Uterus (tissue), 4 donors: Measurements from ENCODE around the gene MFAP4. TPM values are rescaled to one million over a fixed set of nuclear protein-coding genes. Genes with fewer than 3 reads are reported as not detected.

Source experiments
- DNase-seq, 2 donors: peaks; one replicate each; pipeline ENCODE4 v3.0.0-alpha.2; 2019 to 2020
- H3K27ac ChIP-seq, 2 donors: fragments of 200-600 bp; sonication (generic); 1 replicate in 1 of 2; 2 replicates in 1 of 2; pipeline ENCODE4 v1.5.1; 2016 to 2018
- H3K27me3 ChIP-seq, 2 donors: fragments of 200-600 bp; sonication (generic); one replicate each; pipeline ENCODE4 v1.5.1; 2018 to 2019; ENCODE audit warnings: control low read depth in 1 of 2
- H3K36me3 ChIP-seq, 2 donors: fragments of 200-600 bp; sonication (generic); one replicate each; pipeline ENCODE4 v1.5.1; 2019; ENCODE audit warnings: control low read depth in 1 of 2
- H3K4me1 ChIP-seq, 2 donors: fragments of 200-600 bp; sonication (generic); one replicate each; pipeline ENCODE4 v1.5.1; 2018 to 2019; ENCODE audit warnings: control low read depth in 1 of 2
- H3K4me3 ChIP-seq, 2 donors: fragments of 200-600 bp; sonication (generic); 1 replicate in 1 of 2; 2 replicates in 1 of 2; pipeline ENCODE4 v1.5.1; 2018 to 2019; ENCODE audit warnings: mild to moderate bottlenecking in 1 of 2
- H3K9me3 ChIP-seq, 2 donors: fragments of 200-600 bp; sonication (generic); one replicate each; pipeline ENCODE4 v1.5.1; 2019; ENCODE audit warnings: control low read depth in 1 of 2
- CTCF ChIP-seq, 4 experiments: fragments of 200-600 bp in 2 of 4; fragments of 450-650 bp in 2 of 4; sonication (generic) in 2 of 4; IDR thresholded peaks; one replicate each; pipeline ENCODE4 v1.5.1; 2016 to 2019; ENCODE audit warnings: antibody characterized with exemption in 4 of 4, mild to moderate bottlenecking in 2 of 4, moderate library complexity in 1 of 4
- POLR2A ChIP-seq, 2 donors: fragments of 450-650 bp; IDR thresholded peaks; one replicate each; pipeline ENCODE4 v1.6.1; 2016; ENCODE audit warnings: antibody characterized with exemption in 2 of 2, mild to moderate bottlenecking in 1 of 2, moderate library complexity in 1 of 2
- intact Hi-C: fragments of 100-400 bp; cut with DNase I; formaldehyde crosslinking; loops from one replicate; pipeline ENCODE4 v1.15.1; 2023; ENCODE audit warnings: low total_unique reads
- total RNA-seq, 4 donors: library from RNA; depleted of rRNA in 3 of 4; stranded (reverse); fragments of >200 nt in 3 of 4; gene quantifications; one replicate each; pipeline versions ENCODE4 v1.1.0 to v1.2.4, GENCODE V29; 2014 to 2023
- donor health status: DM: yes; HTN: yes; CAD: no.

MFAP4 gene
- total RNA-seq, 4 donors from 2014 or later, result 81.2 to 149 (median 117) TPM

GRCh38 chr17:19415806-19416775 is 29.1 kb upstream of the MFAP4 start:
- no peak for DNase-seq
- H3K27me3 ChIP-seq, result no peaks in the 10 kb centered on the region
- no peaks in the 10 kb centered on the region for H3K9me3 ChIP-seq
- H3K4me3 ChIP-seq, result no peak overlapping the region
- H3K27ac ChIP-seq, result no peak overlapping the region
- peaks cover 0 to 2% of the 10 kb centered on the region in 2 donors for H3K4me1 ChIP-seq
- intact Hi-C loops, result no loop called here
- H3K36me3 ChIP-seq, result no peaks in the 10 kb centered on the region
- TF ChIP-seq POLR2A (IDR thresholded peaks at IDR 0.05), result no peak
- TF ChIP-seq CTCF (IDR thresholded peaks at IDR 0.05), result no peak

- Histone ChIP-seq H3K36me3 (no peaks in the 10 kb centered on the region), H3K27ac (no peak overlapping the region), H3K4me3 (no peak overlapping the region), H3K4me1 (peaks cover 0 to 2% of the 10 kb centered on the region in 2 donors), H3K9me3 (no peaks in the 10 kb centered on the region), H3K27me3 (no peaks in the 10 kb centered on the region)
- intact Hi-C loops, result no loop called here
- no peak for TF ChIP-seq CTCF (IDR thresholded peaks at IDR 0.05)
- no peak for TF ChIP-seq POLR2A (IDR thresholded peaks at IDR 0.05)
- no peak for DNase-seq
These were observed 28.3 kb upstream of the MFAP4 start for GRCh38 chr17:19415311-19415710.

GRCh38 chr17:19414396-19415280 is 27.6 kb upstream of the MFAP4 start:
- DNase-seq, result no peak
- Histone ChIP-seq H3K9me3 (no peaks in the 10 kb centered on the region), H3K27ac (no peak overlapping the region), H3K4me3 (no peak overlapping the region), H3K4me1 (peaks cover 0 to 2% of the 10 kb centered on the region in 2 donors), H3K36me3 (no peaks in the 10 kb centered on the region), H3K27me3 (no peaks in the 10 kb centered on the region)
- intact Hi-C loops, result no loop called here
- no peak for TF ChIP-seq POLR2A (IDR thresholded peaks at IDR 0.05)
- TF ChIP-seq CTCF (IDR thresholded peaks at IDR 0.05), result no peak

GRCh38 chr17:19413761-19414160 is 26.8 kb upstream of the MFAP4 start:
- Histone ChIP-seq H3K27ac (no peak overlapping the region), H3K9me3 (no peaks in the 10 kb centered on the region), H3K4me1 (peaks cover 0 to 2% of the 10 kb centered on the region in 2 donors), H3K27me3 (no peaks in the 10 kb centered on the region), H3K36me3 (no peaks in the 10 kb centered on the region), H3K4me3 (no peak overlapping the region)
- no peak for DNase-seq
- intact Hi-C loops, result no loop called here
- no peak for TF ChIP-seq POLR2A (IDR thresholded peaks at IDR 0.05)
- no peak for TF ChIP-seq CTCF (IDR thresholded peaks at IDR 0.05)
